ENCODE results near the gene GUCY2C. TPM values are rescaled to one million over a fixed set of nuclear protein-coding genes. Genes with fewer than 3 reads are reported as not detected.

Gene GUCY2C
- total RNA-seq, 1 donor from 2014 or later: not detected

GRCh38 chr12:14601692-14602478 lies 94.5 kb downstream of the GUCY2C start:
- Histone ChIP-seq H3K27ac (no peak overlapping the region), H3K9me3 (peaks cover 15% of the 10 kb centered on the region), H3K36me3 (no peaks in the 10 kb centered on the region), H3K27me3 (no peaks in the 10 kb centered on the region), H3K4me1 (no peaks in the 10 kb centered on the region), H3K4me3 (no peak overlapping the region)
- DNase-seq: no peak
- intact Hi-C loops (cut with DNase I): no loop called here
- no peak for ATAC-seq
- TF ChIP-seq CTCF (IDR thresholded peaks at IDR 0.05): no peak

- TF ChIP-seq CTCF (IDR thresholded peaks at IDR 0.05): no peak
- ATAC-seq (no peak), DNase-seq (no peak)
- no peaks in the 10 kb centered on the region for H3K27me3 ChIP-seq
- H3K4me3 ChIP-seq: no peak overlapping the region
- intact Hi-C loops (cut with DNase I): no loop called here
- no peaks in the 10 kb centered on the region for H3K36me3 ChIP-seq
- H3K27ac ChIP-seq: no peak overlapping the region
- no peaks in the 10 kb centered on the region for H3K4me1 ChIP-seq
- H3K9me3 ChIP-seq: no peaks in the 10 kb centered on the region
These were observed 98.9 kb downstream of the GUCY2C start for GRCh38 chr12:14597480-14597879.

GRCh38 chr12:14591719-14592118 lies 104.7 kb downstream of the GUCY2C start:
- ATAC-seq: no peak
- H3K27me3 ChIP-seq: no peaks in the 10 kb centered on the region
- H3K9me3 ChIP-seq: no peaks in the 10 kb centered on the region
- H3K4me1 ChIP-seq: no peaks in the 10 kb centered on the region
- intact Hi-C loops (cut with DNase I): no loop called here
- TF ChIP-seq CTCF (IDR thresholded peaks at IDR 0.05): no peak
- H3K36me3 ChIP-seq: no peaks in the 10 kb centered on the region
- no peak overlapping the region for H3K4me3 ChIP-seq
- no peak overlapping the region for H3K27ac ChIP-seq
- no peak for DNase-seq

- Histone ChIP-seq H3K9me3 (no peaks in the 10 kb centered on the region), H3K27me3 (no peaks in the 10 kb centered on the region), H3K27ac (no peak overlapping the region), H3K4me1 (no peaks in the 10 kb centered on the region), H3K36me3 (no peaks in the 10 kb centered on the region), H3K4me3 (no peak overlapping the region)
- ATAC-seq (peak; percentile 10), DNase-seq (no peak)
- intact Hi-C loops (cut with DNase I): no loop called here
- TF ChIP-seq CTCF (IDR thresholded peaks at IDR 0.05): no peak
These were observed 107.0 kb downstream of the GUCY2C start for GRCh38 chr12:14589169-14590004.

- Histone ChIP-seq H3K9me3 (no peaks in the 10 kb centered on the region), H3K27me3 (no peaks in the 10 kb centered on the region), H3K36me3 (no peaks in the 10 kb centered on the region), H3K4me1 (no peaks in the 10 kb centered on the region), H3K27ac (no peak overlapping the region), H3K4me3 (no peak overlapping the region)
- TF ChIP-seq CTCF (IDR thresholded peaks at IDR 0.05): no peak
- intact Hi-C loops (cut with DNase I): no loop called here
- DNase-seq (no peak), ATAC-seq (no peak)
These were observed 107.8 kb downstream of the GUCY2C start for GRCh38 chr12:14588571-14588970.

Measured in upper lobe of right lung (tissue), 1 donor.